Loucy (cell line): ENCODE results near the gene GALNT5.

ENCODE experiments used
- H2AFZ ChIP-seq: fragments of 200-600 bp; sonication (generic); 2 replicates; pipeline ENCODE4 v1.6.0; 2016; ENCODE audit warnings: antibody characterized with exemption, mild to moderate bottlenecking, low read length, moderate library complexity
- H3F3A ChIP-seq: fragments of 200-600 bp; 2 replicates; pipeline ENCODE4 v1.6.0; 2016; ENCODE audit warnings: antibody characterized with exemption, low read depth, mild to moderate bottlenecking
- H3K27me3 ChIP-seq: fragments of 200-600 bp; sonication (generic); 2 replicates; pipeline ENCODE4 v1.6.1; 2014; ENCODE audit warnings: low read length, mild to moderate bottlenecking; ENCODE audit not compliant: insufficient read depth, poor library complexity, severe bottlenecking
- H3K36me3 ChIP-seq: fragments of 200-600 bp; sonication (generic); 2 replicates; pipeline ENCODE4 v1.6.1; 2016; ENCODE audit warnings: low read length; ENCODE audit not compliant: insufficient read depth
- H3K4me1 ChIP-seq: fragments of 200-600 bp; sonication (generic); 2 replicates; pipeline ENCODE4 v1.5.1; 2014; ENCODE audit warnings: low read length, mild to moderate bottlenecking; ENCODE audit not compliant: insufficient read depth, poor library complexity, severe bottlenecking
- H3K4me2 ChIP-seq: fragments of 200-600 bp; sonication (generic); 2 replicates; pipeline ENCODE4 v1.6.0; 2014; ENCODE audit warnings: antibody characterized with exemption, low read length, low read depth, mild to moderate bottlenecking; ENCODE audit not compliant: poor library complexity, severe bottlenecking
- H3K4me3 ChIP-seq: fragments of 200-600 bp; sonication (generic); 2 replicates; pipeline ENCODE4 v1.5.1; 2014; ENCODE audit warnings: low read length, mild to moderate bottlenecking, mixed read lengths; ENCODE audit not compliant: poor library complexity, severe bottlenecking
- H3K79me2 ChIP-seq: fragments of 200-600 bp; sonication (generic); 2 replicates; pipeline ENCODE4 v1.6.1; 2014; ENCODE audit warnings: low read length; ENCODE audit not compliant: insufficient read depth
- H3K9ac ChIP-seq: fragments of 200-600 bp; sonication (generic); 2 replicates; pipeline ENCODE4 v1.6.0; 2014; ENCODE audit warnings: mild to moderate bottlenecking, low read depth, low read length, moderate library complexity; ENCODE audit not compliant: poor library complexity, severe bottlenecking
- H3K9me2 ChIP-seq: fragments of 200-600 bp; sonication (generic); replicated peaks from 2 replicates; pipeline ENCODE4 v1.6.1; 2016; ENCODE audit warnings: low read depth, low read length, mixed read lengths
- H3K9me3 ChIP-seq: fragments of 200-600 bp; sonication (generic); 2 replicates; pipeline ENCODE4 v1.6.1; 2014; ENCODE audit warnings: mild to moderate bottlenecking, antibody characterized with exemption, low read length, low read depth; ENCODE audit not compliant: insufficient read depth
- H4K20me1 ChIP-seq: fragments of 200-600 bp; sonication (generic); 2 replicates; pipeline ENCODE4 v1.6.0; 2014; ENCODE audit warnings: antibody characterized with exemption, low read length, mild to moderate bottlenecking; ENCODE audit not compliant: insufficient read depth, poor library complexity, severe bottlenecking
- EZH2phosphoT487 ChIP-seq: fragments of 200-600 bp; IDR thresholded peaks from 2 replicates; pipeline ENCODE4 v1.6.1; 2018; ENCODE audit warnings: antibody characterized with exemption, mild to moderate bottlenecking, moderate library complexity, borderline replicate concordance
- TF ChIP-seq, protein P1 (sequence below): fragments of 200-600 bp; sonication (generic); conservative IDR thresholded peaks from 2 replicates; pipeline ENCODE4 v1.5.1; 2014; ENCODE audit warnings: mild to moderate bottlenecking, antibody characterized with exemption, low read length

The GALNT5 gene

DNA sequence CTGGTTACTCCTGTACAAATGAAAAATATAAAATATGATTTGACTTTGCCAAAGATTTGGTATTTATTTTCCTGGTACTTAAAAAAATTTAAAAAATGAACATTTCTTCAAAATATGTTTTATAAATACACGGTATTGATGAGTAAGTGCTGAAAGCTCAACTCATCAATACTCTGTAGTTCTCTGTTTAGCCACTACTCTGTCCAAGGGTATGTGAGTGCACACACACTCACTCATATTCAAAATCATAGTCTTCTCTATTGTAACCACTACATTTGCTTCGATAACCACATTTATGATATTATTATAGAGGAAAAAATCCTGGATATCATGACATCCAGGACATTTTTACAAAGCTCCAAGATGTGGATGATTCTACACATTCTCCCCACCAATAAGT is 40.1 kb upstream of the GALNT5 start:
- Histone ChIP-seq H4K20me1 (no peaks in the 10 kb centered on the region), H3K27me3 (no peaks in the 10 kb centered on the region), H3K4me1 (no peaks in the 10 kb centered on the region), H3K36me3 (no peaks in the 10 kb centered on the region), H2AFZ (no peak overlapping the region), H3K4me3 (no peak overlapping the region), H3K79me2 (no peaks in the 10 kb centered on the region), H3K9ac (no peak overlapping the region), H3K9me2 (no peaks in the 10 kb centered on the region), H3F3A (no peaks in the 10 kb centered on the region), H3K4me2 (no peak overlapping the region), H3K9me3 (no peaks in the 10 kb centered on the region)
- no peak for TF ChIP-seq EZH2phosphoT487
- TF ChIP-seq, protein P1, sequence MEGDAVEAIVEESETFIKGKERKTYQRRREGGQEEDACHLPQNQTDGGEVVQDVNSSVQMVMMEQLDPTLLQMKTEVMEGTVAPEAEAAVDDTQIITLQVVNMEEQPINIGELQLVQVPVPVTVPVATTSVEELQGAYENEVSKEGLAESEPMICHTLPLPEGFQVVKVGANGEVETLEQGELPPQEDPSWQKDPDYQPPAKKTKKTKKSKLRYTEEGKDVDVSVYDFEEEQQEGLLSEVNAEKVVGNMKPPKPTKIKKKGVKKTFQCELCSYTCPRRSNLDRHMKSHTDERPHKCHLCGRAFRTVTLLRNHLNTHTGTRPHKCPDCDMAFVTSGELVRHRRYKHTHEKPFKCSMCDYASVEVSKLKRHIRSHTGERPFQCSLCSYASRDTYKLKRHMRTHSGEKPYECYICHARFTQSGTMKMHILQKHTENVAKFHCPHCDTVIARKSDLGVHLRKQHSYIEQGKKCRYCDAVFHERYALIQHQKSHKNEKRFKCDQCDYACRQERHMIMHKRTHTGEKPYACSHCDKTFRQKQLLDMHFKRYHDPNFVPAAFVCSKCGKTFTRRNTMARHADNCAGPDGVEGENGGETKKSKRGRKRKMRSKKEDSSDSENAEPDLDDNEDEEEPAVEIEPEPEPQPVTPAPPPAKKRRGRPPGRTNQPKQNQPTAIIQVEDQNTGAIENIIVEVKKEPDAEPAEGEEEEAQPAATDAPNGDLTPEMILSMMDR: no peak

- Histone ChIP-seq H4K20me1 (no peaks in the 10 kb centered on the region), H3K9ac (no peak overlapping the region), H3K27me3 (no peaks in the 10 kb centered on the region), H3F3A (no peaks in the 10 kb centered on the region), H3K4me1 (no peaks in the 10 kb centered on the region), H3K4me3 (no peak overlapping the region), H3K79me2 (no peaks in the 10 kb centered on the region), H3K9me3 (no peaks in the 10 kb centered on the region), H3K36me3 (no peaks in the 10 kb centered on the region), H3K4me2 (no peak overlapping the region), H3K9me2 (no peaks in the 10 kb centered on the region), H2AFZ (no peak overlapping the region)
- TF ChIP-seq, protein P1: no peak
- TF ChIP-seq EZH2phosphoT487: no peak
Observed at GRCh38 chr2:157218911-157219310, 38.6 kb upstream of the GALNT5 start.

GRCh38 chr2:157220502-157220901 is 37.0 kb upstream of the GALNT5 start:
- H3F3A ChIP-seq: no peaks in the 10 kb centered on the region
- H3K4me1 ChIP-seq: no peaks in the 10 kb centered on the region
- H3K9me2 ChIP-seq: no peaks in the 10 kb centered on the region
- no peak overlapping the region for H3K9ac ChIP-seq
- no peak overlapping the region for H3K4me2 ChIP-seq
- no peak for TF ChIP-seq EZH2phosphoT487
- TF ChIP-seq, protein P1: no peak
- no peaks in the 10 kb centered on the region for H4K20me1 ChIP-seq
- no peak overlapping the region for H2AFZ ChIP-seq
- H3K9me3 ChIP-seq: no peaks in the 10 kb centered on the region
- H3K79me2 ChIP-seq: no peaks in the 10 kb centered on the region
- no peaks in the 10 kb centered on the region for H3K27me3 ChIP-seq
- H3K4me3 ChIP-seq: no peak overlapping the region
- no peaks in the 10 kb centered on the region for H3K36me3 ChIP-seq
